Fibroblast of the aortic adventitia (primary cell): ENCODE measurements around the gene IRF3. TPM values are rescaled to one million over a fixed set of nuclear protein-coding genes. Genes with fewer than 3 reads are reported as not detected.

ENCODE experiments used
- DNase-seq: peaks from one replicate; pipeline ENCODE4 v3.0.0-alpha.2; 2010; ENCODE audit warnings: low read depth
- H3K4me3 ChIP-seq: 2 replicates; pipeline ENCODE4 v1.5.1; 2011; ENCODE audit warnings: low read depth, mild to moderate bottlenecking, control low read depth, low read length, moderate library complexity
- total RNA-seq: library from RNA; depleted of rRNA; stranded (reverse); fragments of >200 nt; gene quantifications from 2 replicates; pipeline ENCODE4 v1.2.3, GENCODE V29; 2012; ENCODE audit warnings: low replicate concordance
- TF ChIP-seq, protein P1 (sequence below): IDR thresholded peaks from 2 replicates; pipeline ENCODE4 v1.5.1; 2011; ENCODE audit warnings: mild to moderate bottlenecking, low read length, control low read depth, inconsistent platforms; ENCODE audit not compliant: insufficient read depth

Gene IRF3
- total RNA-seq, 1 donor: 33.3 TPM

- DNase-seq: no peak
- H3K4me3 ChIP-seq: no peak overlapping the region
- TF ChIP-seq, protein P1, sequence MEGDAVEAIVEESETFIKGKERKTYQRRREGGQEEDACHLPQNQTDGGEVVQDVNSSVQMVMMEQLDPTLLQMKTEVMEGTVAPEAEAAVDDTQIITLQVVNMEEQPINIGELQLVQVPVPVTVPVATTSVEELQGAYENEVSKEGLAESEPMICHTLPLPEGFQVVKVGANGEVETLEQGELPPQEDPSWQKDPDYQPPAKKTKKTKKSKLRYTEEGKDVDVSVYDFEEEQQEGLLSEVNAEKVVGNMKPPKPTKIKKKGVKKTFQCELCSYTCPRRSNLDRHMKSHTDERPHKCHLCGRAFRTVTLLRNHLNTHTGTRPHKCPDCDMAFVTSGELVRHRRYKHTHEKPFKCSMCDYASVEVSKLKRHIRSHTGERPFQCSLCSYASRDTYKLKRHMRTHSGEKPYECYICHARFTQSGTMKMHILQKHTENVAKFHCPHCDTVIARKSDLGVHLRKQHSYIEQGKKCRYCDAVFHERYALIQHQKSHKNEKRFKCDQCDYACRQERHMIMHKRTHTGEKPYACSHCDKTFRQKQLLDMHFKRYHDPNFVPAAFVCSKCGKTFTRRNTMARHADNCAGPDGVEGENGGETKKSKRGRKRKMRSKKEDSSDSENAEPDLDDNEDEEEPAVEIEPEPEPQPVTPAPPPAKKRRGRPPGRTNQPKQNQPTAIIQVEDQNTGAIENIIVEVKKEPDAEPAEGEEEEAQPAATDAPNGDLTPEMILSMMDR: no peak
These were observed 6.9 kb downstream of the IRF3 start for GRCh38 chr19:49658566-49659442.

DNA sequence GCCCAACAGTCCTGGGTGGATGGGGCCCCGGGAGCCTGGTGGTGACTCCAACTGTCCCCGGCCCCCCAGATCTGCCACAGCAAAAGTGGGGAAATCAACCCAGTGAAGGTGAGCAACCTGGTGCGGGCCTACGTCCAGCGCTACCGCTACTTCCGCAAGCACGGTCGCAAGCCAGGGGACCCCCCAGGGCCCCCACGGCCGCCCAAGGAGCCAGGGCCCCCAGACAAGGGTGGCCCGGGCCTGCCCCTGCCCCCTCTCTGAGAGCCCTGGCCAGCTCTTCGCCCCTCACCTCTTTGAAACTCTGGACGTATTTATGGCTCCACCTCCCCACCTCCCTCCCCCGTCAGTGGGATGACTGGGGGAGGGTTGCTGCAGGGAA is 7.5 kb downstream of the IRF3 start:
- TF ChIP-seq, protein P1: no peak
- DNase-seq: no peak
- H3K4me3 ChIP-seq: no peak overlapping the region

DNA sequence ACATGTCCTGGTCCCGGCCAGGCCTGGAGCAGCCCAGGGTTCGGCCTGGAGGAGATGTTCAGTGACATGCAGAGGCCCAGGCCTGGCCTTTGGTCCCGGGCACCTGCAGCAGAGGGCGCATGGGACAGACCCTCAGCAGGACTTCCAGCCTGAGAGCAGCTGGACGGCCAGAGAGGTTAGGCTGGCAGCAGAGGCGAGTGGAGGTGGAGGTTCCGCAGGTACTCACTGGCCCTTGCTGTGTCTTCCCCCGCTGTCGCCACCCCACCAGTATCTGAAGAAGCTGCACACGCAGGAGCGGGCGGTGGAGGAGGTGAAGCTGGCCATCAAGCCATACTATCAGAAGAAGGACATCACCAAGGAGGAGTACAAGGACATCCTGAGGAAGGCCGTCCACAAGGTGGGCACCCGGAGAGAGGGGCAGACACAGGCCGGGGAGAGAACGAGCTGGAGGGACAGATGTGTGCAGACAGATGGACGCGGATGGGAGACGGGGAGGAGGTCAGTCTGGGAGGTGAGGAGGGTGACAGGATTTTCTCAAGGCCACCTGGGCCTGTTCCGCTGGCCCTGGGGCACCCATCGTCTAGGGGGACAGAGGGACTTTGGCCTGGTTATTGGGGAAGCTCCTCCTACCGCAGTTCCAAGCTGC is 8.0 kb downstream of the IRF3 start:
- no peak overlapping the region for H3K4me3 ChIP-seq
- no peak for DNase-seq
- TF ChIP-seq, protein P1: no peak

GRCh38 chr19:49656456-49657109 is 9.1 kb downstream of the IRF3 start:
- no peak overlapping the region for H3K4me3 ChIP-seq
- DNase-seq: no peak
- TF ChIP-seq, protein P1: no peak

DNA sequence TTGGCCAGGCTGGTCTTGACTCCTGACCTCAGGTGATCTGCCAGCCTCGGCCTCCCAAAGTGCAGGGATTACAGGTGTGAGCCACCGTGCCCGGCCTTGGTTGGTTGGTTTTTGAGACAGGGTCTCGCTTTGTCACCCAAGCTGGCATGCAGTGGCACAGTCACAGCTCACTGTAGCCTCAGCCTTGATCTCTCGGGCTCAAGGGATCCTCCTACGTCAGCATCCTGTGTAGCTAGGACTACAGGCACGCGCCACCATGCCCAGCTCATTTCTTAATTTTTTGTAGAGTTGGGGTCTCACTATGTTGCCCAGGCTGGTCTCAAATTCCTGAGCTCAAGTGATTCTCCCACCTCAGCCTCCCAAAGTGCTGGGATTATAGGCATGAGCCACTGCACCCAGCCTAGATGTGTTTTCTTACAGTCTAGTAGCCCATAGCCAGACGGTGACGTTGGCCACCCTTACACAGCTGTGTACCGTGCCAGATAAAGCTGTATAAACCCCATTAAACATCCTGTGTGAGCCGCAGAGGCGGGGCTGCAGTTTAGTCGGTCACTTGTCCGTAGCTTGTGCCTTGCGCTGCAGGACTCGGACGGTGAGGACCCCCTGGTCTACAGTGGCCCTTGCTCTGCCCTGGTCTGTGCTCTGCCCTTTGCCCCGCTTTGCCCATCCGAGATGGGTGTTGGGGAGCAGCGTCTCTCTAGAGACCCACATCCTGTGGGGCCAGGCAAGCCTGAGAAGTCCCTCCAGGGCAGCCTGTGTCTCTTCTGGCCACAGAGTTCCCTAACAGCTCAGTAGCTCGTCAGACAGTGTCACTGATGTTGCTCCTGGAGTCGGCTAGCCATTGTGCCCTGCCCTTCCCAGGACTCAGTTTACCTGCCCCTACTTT is 9.8 kb downstream of the IRF3 start:
- H3K4me3 ChIP-seq: no peak overlapping the region
- no peak for DNase-seq

More for the DNA sequence above, 9.8 kb downstream of the IRF3 start:
- TF ChIP-seq, protein P1: no peak
